H1 (cell line): ENCODE results near the gene RNF175. TPM values are rescaled to one million over a fixed set of nuclear protein-coding genes. Genes with fewer than 3 reads are reported as not detected.

Source experiments
- CTCF ChIA-PET: fragments of 300-600 bp; sonication (Branson Sonifier 250); formaldehyde crosslinking; loops from one replicate; lab custom pipeline; 2021; ENCODE audit not compliant: partially characterized antibody; lab: Charles Lee
- POLR2A ChIA-PET: fragments of 300-600 bp; sonication (Branson Sonifier 250); formaldehyde crosslinking; loops from one replicate; lab custom pipeline; 2021; ENCODE audit warnings: inconsistent platforms; ENCODE audit not compliant: partially characterized antibody; lab: Charles Lee
- DNase-seq, 2 experiments: peaks; one replicate each; pipeline versions ENCODE4 v3.0.0 to v3.0.0-alpha.2; 2010 to 2022; ENCODE audit warnings: low spot score in 2 of 2, low read depth in 1 of 2, mixed read lengths in 1 of 2
- FAIRE-seq: peaks from 2 replicates; lab custom pipeline; 2011; peaks lifted over from hg19 to GRCh38; lab: Jason Lieb, UNC
- H2AFZ ChIP-seq: 2 replicates; pipeline ENCODE4 v1.8.1; 2012; ENCODE audit warnings: low read length, inconsistent platforms
- H2AK5ac ChIP-seq: 2 replicates; pipeline ENCODE4 v1.6.1; 2013; ENCODE audit warnings: low read depth, low read length
- H2BK120ac ChIP-seq: replicated peaks from 2 replicates; pipeline ENCODE3; 2013; ENCODE audit warnings: low read depth, low read length, inconsistent platforms
- H2BK12ac ChIP-seq: 2 replicates; pipeline ENCODE4 v1.6.1; 2013; ENCODE audit warnings: low read depth, low read length
- H2BK15ac ChIP-seq: 2 replicates; pipeline ENCODE4 v1.6.1; 2013; ENCODE audit warnings: low read length
- H2BK20ac ChIP-seq: 2 replicates; pipeline ENCODE4 v1.6.1; 2013; ENCODE audit warnings: low read length
- H2BK5ac ChIP-seq: 2 replicates; pipeline ENCODE4 v1.6.1; 2013; ENCODE audit warnings: low read depth, low read length
- H3K14ac ChIP-seq: 2 replicates; pipeline ENCODE4 v1.6.1; 2013; ENCODE audit warnings: inconsistent platforms; ENCODE audit not compliant: insufficient read length
- H3K18ac ChIP-seq: 2 replicates; pipeline ENCODE4 v1.6.1; 2013; ENCODE audit warnings: low read length; ENCODE audit errors: extremely low read depth
- H3K23ac ChIP-seq: 2 replicates; pipeline ENCODE4 v1.6.1; 2013; ENCODE audit warnings: inconsistent platforms; ENCODE audit not compliant: insufficient read length
- H3K23me2 ChIP-seq: 2 replicates; pipeline ENCODE4 v1.6.1; 2013; ENCODE audit warnings: low read depth, low read length
- H3K27ac ChIP-seq: 2 replicates; pipeline ENCODE4 v1.6.1; 2011; ENCODE audit warnings: low read depth, low read length, inconsistent platforms
- H3K27me3 ChIP-seq, 4 experiments: replicated peaks in 1 of 4; 1 replicate in 1 of 4; 2 replicates in 3 of 4; pipeline versions ENCODE4 v1.6.1 to v1.8.1; 2011 to 2013; ENCODE audit warnings: low read length in 3 of 4, mild to moderate bottlenecking in 3 of 4, inconsistent platforms in 2 of 4, mixed read lengths in 2 of 4, moderate library complexity in 1 of 4; ENCODE audit not compliant: control insufficient read depth in 3 of 4, insufficient read depth in 3 of 4; ENCODE audit errors: extremely low read depth in 1 of 4
- H3K36me3 ChIP-seq, 4 experiments: 2 replicates each; pipeline versions ENCODE4 v1.6.1 to v1.8.1; 2011 to 2013; ENCODE audit warnings: mild to moderate bottlenecking in 4 of 4, low read length in 3 of 4, moderate library complexity in 2 of 4, control low read depth in 1 of 4, inconsistent platforms in 1 of 4; ENCODE audit not compliant: insufficient read depth in 4 of 4, control insufficient read depth in 2 of 4
- H3K4ac ChIP-seq: replicated peaks from 2 replicates; pipeline ENCODE3; 2013; ENCODE audit warnings: low read length, low read depth, mixed read lengths, inconsistent platforms; ENCODE audit not compliant: insufficient read length
- H3K4me1 ChIP-seq, 4 experiments: replicated peaks in 1 of 4; 1 replicate in 1 of 4; 2 replicates in 3 of 4; pipeline versions ENCODE4 v1.6.1 to v1.8.1; 2011 to 2013; ENCODE audit warnings: low read length in 3 of 4, inconsistent platforms in 2 of 4, mixed read lengths in 1 of 4; ENCODE audit not compliant: insufficient read depth in 4 of 4, control insufficient read depth in 3 of 4
- H3K4me2 ChIP-seq, 2 experiments: 2 replicates each; pipeline versions ENCODE4 v1.6.1 to v1.8.1; 2011 to 2013; ENCODE audit warnings: low read depth in 2 of 2, low read length in 2 of 2, control low read depth in 1 of 2, inconsistent platforms in 1 of 2, mild to moderate bottlenecking in 1 of 2; ENCODE audit not compliant: insufficient read depth in 1 of 2
- H3K4me3 ChIP-seq, 4 experiments: fragments of 200-600, 300-600 bp in 1 of 4; sonication (generic), shearing (Covaris generic), sonication (Bioruptor Twin) in 1 of 4; 2 replicates each; pipeline versions ENCODE4 v1.5.1 to v1.8.1; 2011 to 2016; ENCODE audit warnings: low read length in 4 of 4, low read depth in 3 of 4, control low read depth in 2 of 4, inconsistent platforms in 2 of 4, mild to moderate bottlenecking in 2 of 4, mixed read lengths in 1 of 4, moderate library complexity in 1 of 4; ENCODE audit not compliant: insufficient read depth in 2 of 4; ENCODE audit errors: extremely low read depth in 1 of 4
- H3K56ac ChIP-seq: replicated peaks from 2 replicates; pipeline ENCODE3; 2013; ENCODE audit warnings: low read depth, mild to moderate bottlenecking, mixed read lengths, low read length, inconsistent platforms; ENCODE audit not compliant: insufficient read length
- H3K79me1 ChIP-seq: 2 replicates; pipeline ENCODE4 v1.6.1; 2013; ENCODE audit warnings: low read depth, low read length, control low read depth
- H3K79me2 ChIP-seq, 2 experiments: 2 replicates each; pipeline versions ENCODE4 v1.6.1 to v1.8.1; 2012 to 2013; ENCODE audit warnings: low read length in 2 of 2, mild to moderate bottlenecking in 2 of 2, inconsistent platforms in 1 of 2; ENCODE audit not compliant: insufficient read depth in 2 of 2, control insufficient read depth in 1 of 2
- H3K9ac ChIP-seq, 4 experiments: replicated peaks in 1 of 4; 1 replicate in 1 of 4; 2 replicates in 3 of 4; pipeline versions ENCODE4 v1.6.1 to v1.8.1; 2011 to 2013; ENCODE audit warnings: low read depth in 3 of 4, low read length in 3 of 4, control low read depth in 2 of 4, mild to moderate bottlenecking in 2 of 4, moderate library complexity in 2 of 4, inconsistent platforms in 1 of 4; ENCODE audit errors: extremely low read depth in 1 of 4
- H3K9me3 ChIP-seq, 2 experiments: 2 replicates each; pipeline versions ENCODE4 v1.6.1 to v1.8.1; 2012 to 2013; ENCODE audit warnings: mild to moderate bottlenecking in 2 of 2, moderate library complexity in 2 of 2, control low read depth in 1 of 2, inconsistent platforms in 1 of 2, low read depth in 1 of 2, low read length in 1 of 2, mixed read lengths in 1 of 2; ENCODE audit not compliant: insufficient read depth in 2 of 2
- H4K20me1 ChIP-seq, 2 experiments: replicated peaks in 1 of 2; 2 replicates each; pipeline versions ENCODE3 to v1.8.1; 2011 to 2013; ENCODE audit warnings: inconsistent platforms in 2 of 2, low read length in 2 of 2, mild to moderate bottlenecking in 1 of 2; ENCODE audit not compliant: insufficient read depth in 2 of 2, control insufficient read depth in 1 of 2
- H4K5ac ChIP-seq: 2 replicates; pipeline ENCODE4 v1.6.1; 2013; ENCODE audit warnings: low read length, low read depth, mixed read lengths, inconsistent platforms; ENCODE audit not compliant: insufficient read length
- H4K8ac ChIP-seq: 2 replicates; pipeline ENCODE4 v1.8.0; 2013; ENCODE audit warnings: mild to moderate bottlenecking, moderate library complexity, low read length, inconsistent platforms; ENCODE audit not compliant: insufficient read depth; ENCODE audit errors: extremely low read depth
- H4K91ac ChIP-seq: replicated peaks from 2 replicates; pipeline ENCODE3; 2013; ENCODE audit warnings: low read length, mixed read lengths, inconsistent platforms; ENCODE audit not compliant: insufficient read length
- CBX5 ChIP-seq: fragments of 300-800, 300-1000 bp; sonication (generic); IDR thresholded peaks from 2 replicates; pipeline ENCODE4 v1.7.1; 2016; ENCODE audit warnings: antibody characterized with exemption, low read length, low read depth
- CEBPB ChIP-seq: IDR thresholded peaks from 2 replicates; pipeline ENCODE4 v1.6.1; 2012; ENCODE audit warnings: low read depth, low read length
- CTBP2 ChIP-seq: IDR thresholded peaks from 2 replicates; pipeline ENCODE4 v1.7.0; 2011; ENCODE audit warnings: borderline replicate concordance, mild to moderate bottlenecking, moderate library complexity, mixed read lengths, low read length; ENCODE audit not compliant: insufficient read depth, insufficient read length
- EZH2 ChIP-seq: fragments of 200-600 bp; sonication (generic); IDR thresholded peaks from 2 replicates; pipeline ENCODE4 v1.7.1; 2012; ENCODE audit warnings: low read depth, mild to moderate bottlenecking, moderate library complexity, low read length, inconsistent platforms; ENCODE audit not compliant: severe bottlenecking
- NANOG ChIP-seq: IDR thresholded peaks from 2 replicates; pipeline ENCODE4 v1.6.1; 2011; ENCODE audit warnings: low read length, low read depth, mild to moderate bottlenecking, inconsistent platforms; ENCODE audit not compliant: insufficient read depth, poor library complexity, severe bottlenecking
- NRF1 ChIP-seq: IDR thresholded peaks from 2 replicates; pipeline ENCODE4 v1.6.1; 2011; ENCODE audit warnings: mild to moderate bottlenecking, low read depth, low read length, improper control_type of control experiment
- PHF8 ChIP-seq: fragments of 200-600 bp; sonication (generic); conservative IDR thresholded peaks from 2 replicates; pipeline ENCODE4 v1.7.1; 2012; ENCODE audit warnings: low read depth, mild to moderate bottlenecking, inconsistent platforms, low read length, moderate library complexity
- POLR2A ChIP-seq, 2 experiments: IDR thresholded peaks; 1 replicate in 1 of 2; 2 replicates in 1 of 2; pipeline ENCODE4 v1.6.1; 2011; ENCODE audit warnings: low read depth in 2 of 2, low read length in 2 of 2, mild to moderate bottlenecking in 2 of 2; ENCODE audit errors: control extremely low read depth in 1 of 2
- POLR2AphosphoS5 ChIP-seq: IDR thresholded peaks from 2 replicates; pipeline ENCODE4 v1.6.1; 2011; ENCODE audit warnings: low read depth, low read length
- POU5F1 ChIP-seq: IDR thresholded peaks from 2 replicates; pipeline ENCODE4 v1.6.1; 2011; ENCODE audit warnings: low read depth, mild to moderate bottlenecking, low read length, moderate library complexity
- RBBP5 ChIP-seq: IDR thresholded peaks from 2 replicates; pipeline ENCODE4 v1.7.1; 2012; ENCODE audit warnings: low read depth, mild to moderate bottlenecking, inconsistent platforms, low read length, moderate library complexity, borderline replicate concordance
- SAP30 ChIP-seq: fragments of 300-600 bp; sonication (generic); IDR thresholded peaks from 2 replicates; pipeline ENCODE4 v1.7.1; 2012; ENCODE audit warnings: low read length, moderate library complexity, mild to moderate bottlenecking, inconsistent platforms; ENCODE audit not compliant: insufficient read depth, insufficient replicate concordance
- SP2 ChIP-seq: IDR thresholded peaks from 2 replicates; pipeline ENCODE4 v1.6.1; 2012; ENCODE audit warnings: mild to moderate bottlenecking, low read length, inconsistent platforms
- TBP ChIP-seq: IDR thresholded peaks from 2 replicates; pipeline ENCODE4 v1.6.1; 2011; ENCODE audit warnings: low read depth, low read length, improper control_type of control experiment
- TEAD4 ChIP-seq: IDR thresholded peaks from 2 replicates; pipeline ENCODE4 v1.6.1; 2012; ENCODE audit warnings: low read depth, low read length, inconsistent platforms, mixed read lengths
- WGBS, 2 experiments: shearing (Covaris generic) in 1 of 2; methylation state at CpG; one replicate each; pipeline versions ENCODE4 v1.1.6 to v1.1.7; 2013 to 2015; ENCODE audit warnings: low lambda C conversion rate in 2 of 2, mixed read lengths in 2 of 2, inconsistent platforms in 1 of 2, low coverage in 1 of 2, missing lambda C conversion rate in 1 of 2; ENCODE audit not compliant: insufficient replicate concordance in 2 of 2, insufficient coverage in 1 of 2, insufficient read length in 1 of 2; ENCODE audit errors: extremely low coverage in 1 of 2, missing lambda C conversion rate in 1 of 2; 5-methylcytosine and 5-hydroxymethylcytosine counted together
- polyA plus RNA-seq, 7 experiments: library from polyadenylated mRNA; depleted of rRNA in 3 of 7; stranded (reverse) in 5 of 7; unstranded in 2 of 7; fragments of >200 nt in 5 of 7; fragments of 200-250 nt in 2 of 7; gene quantifications; 1 replicate in 5 of 7; 2 replicates in 1 of 7; 4 replicates in 1 of 7; pipeline versions ENCODE4 v1.2.1 to v1.2.3, GENCODE V29; 2011 to 2013; ENCODE audit warnings: missing spikeins in 2 of 7, mixed read lengths in 2 of 7
- total RNA-seq: library from RNA; stranded (reverse); fragmentation: NEBNext Ultra II Directional; extraction: Animal tissue kit (Norgen Biotek cat#: 25700); gene quantifications from 2 replicates; pipeline ENCODE4 v1.2.1, GENCODE V29; 2021

Gene RNF175
- total and polyA plus RNA-seq, 2 of the 8 experiments (the other 6 are each of a cell fraction or from before 2014, with no cell fraction given), result 7.9 to 9.8 TPM

DNA sequence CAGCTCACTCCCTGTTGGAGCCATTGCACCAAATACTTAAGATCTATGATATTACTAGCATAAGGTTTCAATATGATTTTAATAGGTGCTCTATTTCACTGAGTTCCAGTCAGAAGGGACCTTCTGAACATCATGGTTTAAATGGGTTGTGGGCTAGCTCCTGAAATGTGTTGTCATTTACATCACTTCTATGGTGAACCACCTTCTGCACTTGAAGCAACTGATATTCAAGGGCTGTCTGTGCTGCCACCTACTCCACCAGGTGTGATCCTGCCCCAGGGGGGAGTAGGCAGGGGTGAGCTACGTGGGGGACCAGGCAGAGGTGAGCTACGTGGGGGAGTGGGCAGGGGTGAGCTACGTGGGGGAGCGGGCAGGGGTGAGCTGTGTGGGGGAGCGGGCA is 35.2 kb downstream of the RNF175 start:
- Histone ChIP-seq H3K23ac (no peak overlapping the region), H3K4me1 (no peaks in the 10 kb centered on the region), H2BK5ac (no peak overlapping the region), H2BK120ac (no peak overlapping the region), H3K27me3 (no peaks in the 10 kb centered on the region), H3K18ac (no peak overlapping the region), H3K9ac (no peak overlapping the region), H2BK15ac (no peak overlapping the region), H3K36me3 (no peaks in the 10 kb centered on the region; a peak in 1 of 8 replicates), H3K4me2 (no peak overlapping the region), H4K5ac (no peak overlapping the region), H3K79me1 (no peaks in the 10 kb centered on the region), H4K91ac (no peak overlapping the region), H3K9me3 (no peaks in the 10 kb centered on the region), H3K4ac (no peak overlapping the region), H4K20me1 (no peaks in the 10 kb centered on the region), H3K56ac (no peak overlapping the region), H3K14ac (no peak overlapping the region), H2AK5ac (no peak overlapping the region), H2BK12ac (no peak overlapping the region), H3K27ac (no peak overlapping the region), H3K79me2 (no peaks in the 10 kb centered on the region), H3K4me3 (no peak overlapping the region), H4K8ac (no peak overlapping the region), H2BK20ac (no peak overlapping the region), H3K23me2 (no peaks in the 10 kb centered on the region), H2AFZ (no peak overlapping the region)
- POLR2A ChIA-PET, result no interaction called here
- CTCF ChIA-PET, result interaction anchor here (0.8 to 1.9 kb wide), 5 partner anchors 26 to 299 kb away, joined by 3 to 11 read pairs (median 4); no protein-coding TSS in a partner anchor
- no peak for DNase-seq
- TF ChIP-seq SP2 (no peak), CBX5 (no peak), RBBP5 (no peak), CEBPB (no peak), TEAD4 (no peak), POLR2A (IDR thresholded peaks at IDR 0.05; ENCODE audit: control extremely low read depth in 1 of 2, low read depth in 2 of 2, low read length in 2 of 2) (no peak), POLR2AphosphoS5 (no peak), POU5F1 (no peak), CTBP2 (no peak), EZH2 (no peak), PHF8 (no peak), NRF1 (no peak), NANOG (no peak), TBP (no peak), SAP30 (no peak)
- 73% methylated on average over 2 of the region's 5 CpGs; no CpG with 5 or more reads in 1 of the 2 experiments for WGBS, 2 experiments
- no peak for FAIRE-seq
